Natural killer cell (primary cell): ENCODE data around the gene TPRG1. TPM values are rescaled to one million over a fixed set of nuclear protein-coding genes. Genes with fewer than 3 reads are reported as not detected.

Source experiments
- ATAC-seq, 3 donors: fragments of 150-1000 bp in 2 of 3; fragments of 200-7000 bp in 1 of 3; cut with Tn5 transposase; 1 replicate in 1 of 3; 2 replicates in 2 of 3; pipeline ENCODE4 v1.10.0; 2021; ENCODE audit warnings: mild to moderate bottlenecking in 2 of 3, moderate library complexity in 2 of 3
- DNase-seq, 2 donors: peaks; one replicate each; pipeline versions ENCODE4 v3.0.0 to v3.0.0-alpha.2; 2013 to 2021; ENCODE audit warnings: mixed read lengths in 1 of 2
- H3K27ac ChIP-seq: one replicate; pipeline ENCODE4 v1.5.1; 2013; ENCODE audit warnings: mild to moderate bottlenecking, low read length
- H3K27me3 ChIP-seq: one replicate; pipeline ENCODE4 v1.6.1; 2013; ENCODE audit warnings: low read length; ENCODE audit not compliant: control insufficient read depth, insufficient read depth
- H3K36me3 ChIP-seq: one replicate; pipeline ENCODE4 v1.6.1; 2013; ENCODE audit warnings: low read length; ENCODE audit not compliant: control insufficient read depth, insufficient read depth
- H3K4me1 ChIP-seq: one replicate; pipeline ENCODE4 v1.6.1; 2013; ENCODE audit warnings: low read length; ENCODE audit not compliant: control insufficient read depth, insufficient read depth
- H3K4me3 ChIP-seq: one replicate; pipeline ENCODE4 v1.5.1; 2013; ENCODE audit warnings: low read length
- H3K9me3 ChIP-seq: one replicate; pipeline ENCODE4 v1.6.1; 2013; ENCODE audit warnings: low read length; ENCODE audit not compliant: control insufficient read depth, insufficient read depth
- H3K27ac Mint-ChIP-seq, 2 donors: one replicate each; pipeline ENCODE4 v1.8.0; 2022; ENCODE audit warnings: mild to moderate bottlenecking in 2 of 2, mixed read lengths in 2 of 2, moderate library complexity in 1 of 2
- H3K27me3 Mint-ChIP-seq, 2 donors: one replicate each; pipeline ENCODE4 v1.8.0; 2022; ENCODE audit warnings: low read depth in 2 of 2, mixed read lengths in 2 of 2
- H3K36me3 Mint-ChIP-seq: one replicate; pipeline ENCODE4 v1.8.0; 2022; ENCODE audit warnings: mixed read lengths
- H3K4me1 Mint-ChIP-seq, 2 donors: one replicate each; pipeline ENCODE4 v1.8.0; 2022; ENCODE audit warnings: mixed read lengths in 2 of 2
- H3K4me3 Mint-ChIP-seq: one replicate; pipeline ENCODE4 v1.8.0; 2022; ENCODE audit warnings: mild to moderate bottlenecking, moderate library complexity, mixed read lengths
- H3K9me3 Mint-ChIP-seq, 2 donors: one replicate each; pipeline ENCODE4 v1.8.0; 2022; ENCODE audit warnings: mixed read lengths in 2 of 2
- CTCF ChIP-seq: fragments of 200-600 bp; IDR thresholded peaks from one replicate; pipeline ENCODE4 v1.8.0; 2022; ENCODE audit warnings: antibody characterized with exemption
- WGBS: methylation state at CpG from one replicate; pipeline ENCODE4 v1.1.7; 2013; ENCODE audit warnings: missing lambda C conversion rate; ENCODE audit not compliant: insufficient coverage; 5-methylcytosine and 5-hydroxymethylcytosine counted together
- intact Hi-C: fragments of 100-400 bp; cut with micrococcal nuclease; formaldehyde crosslinking; loops from one replicate; pipeline ENCODE4 v1.14.2; 2022
- total RNA-seq, 4 donors: library from RNA; stranded (reverse); fragments of 120-200 nt in 1 of 4; gene quantifications; one replicate each; pipeline versions ENCODE4 v1.2.3 to v1.2.4, GENCODE V29; 2013 to 2022

The TPRG1 gene
- total RNA-seq, 3 donors from 2014 or later (not counting 1 experiment from before 2014, with no cell fraction given): 1.3 to 4.6 (median 1.9) TPM

GRCh38 chr3:189275182-189275581 lies 103.4 kb downstream of the TPRG1 start:
- Histone ChIP-seq H3K4me1 (no peaks in the 10 kb centered on the region), H3K9me3 (no peaks in the 10 kb centered on the region), H3K36me3 (no peaks in the 10 kb centered on the region), H3K27me3 (no peaks in the 10 kb centered on the region), H3K4me3 (no peak overlapping the region), H3K27ac (no peak overlapping the region)
- intact Hi-C loops: no loop called here
- DNase-seq (no peak), ATAC-seq (no peak)
- Mint-ChIP-seq H3K9me3 (peaks cover 0 to 2% of the 10 kb centered on the region in 2 donors), H3K27me3 (peaks cover 0 to 8% of the 10 kb centered on the region in 2 donors), H3K4me3 (no peak overlapping the region), H3K36me3 (no peaks in the 10 kb centered on the region), H3K27ac (no peak overlapping the region), H3K4me1 (no peaks in the 10 kb centered on the region)
- 94% methylated on average over 2 of the region's 2 CpGs for WGBS
- no peak for TF ChIP-seq CTCF

GRCh38 chr3:189275852-189276251 lies 104.1 kb downstream of the TPRG1 start:
- H3K9me3 Mint-ChIP-seq: peaks cover 0 to 2% of the 10 kb centered on the region in 2 donors
- Histone ChIP-seq H3K4me3 (no peak overlapping the region), H3K27me3 (no peaks in the 10 kb centered on the region), H3K4me1 (no peaks in the 10 kb centered on the region), H3K9me3 (no peaks in the 10 kb centered on the region), H3K36me3 (no peaks in the 10 kb centered on the region), H3K27ac (no peak overlapping the region)
- no peak overlapping the region for H3K27ac Mint-ChIP-seq
- ATAC-seq (no peak), DNase-seq (no peak)
- no peaks in the 10 kb centered on the region for H3K36me3 Mint-ChIP-seq
- H3K4me3 Mint-ChIP-seq: no peak overlapping the region
- no peaks in the 10 kb centered on the region for H3K4me1 Mint-ChIP-seq
- WGBS: 96% methylated on average over 2 of the region's 2 CpGs
- H3K27me3 Mint-ChIP-seq: peaks cover 0 to 8% of the 10 kb centered on the region in 2 donors
- no peak for TF ChIP-seq CTCF
- intact Hi-C loops: no loop called here

GRCh38 chr3:189276444-189277219 lies 104.9 kb downstream of the TPRG1 start:
- no peaks in the 10 kb centered on the region for H3K27me3 ChIP-seq
- no peaks in the 10 kb centered on the region for H3K4me1 Mint-ChIP-seq
- no peaks in the 10 kb centered on the region for H3K36me3 Mint-ChIP-seq
- H3K9me3 ChIP-seq: no peaks in the 10 kb centered on the region
- no peak overlapping the region for H3K4me3 ChIP-seq
- TF ChIP-seq CTCF: no peak
- no peak for ATAC-seq
- H3K27ac Mint-ChIP-seq: no peak overlapping the region
- no peak overlapping the region for H3K27ac ChIP-seq
- no peak for DNase-seq
- no peak overlapping the region for H3K4me3 Mint-ChIP-seq
- H3K4me1 ChIP-seq: no peaks in the 10 kb centered on the region
- H3K27me3 Mint-ChIP-seq: peaks cover 0 to 8% of the 10 kb centered on the region in 2 donors
- H3K9me3 Mint-ChIP-seq: peaks cover 0 to 2% of the 10 kb centered on the region in 2 donors
- no CpG with 5 or more reads among the region's 5 CpGs for WGBS
- no peaks in the 10 kb centered on the region for H3K36me3 ChIP-seq
- intact Hi-C loops: no loop called here

- ATAC-seq (no peak), DNase-seq (no peak)
- Histone ChIP-seq H3K27ac (no peak overlapping the region), H3K27me3 (no peaks in the 10 kb centered on the region), H3K9me3 (no peaks in the 10 kb centered on the region), H3K4me1 (no peaks in the 10 kb centered on the region), H3K4me3 (no peak overlapping the region), H3K36me3 (no peaks in the 10 kb centered on the region)
- Mint-ChIP-seq H3K27ac (no peak overlapping the region), H3K9me3 (peaks cover 0 to 2% of the 10 kb centered on the region in 2 donors), H3K36me3 (no peaks in the 10 kb centered on the region), H3K27me3 (peaks cover 0 to 10% of the 10 kb centered on the region in 2 donors), H3K4me3 (no peak overlapping the region), H3K4me1 (no peaks in the 10 kb centered on the region)
- intact Hi-C loops: no loop called here
- no peak for TF ChIP-seq CTCF
- WGBS: 63% methylated on average over 3 of the region's 3 CpGs
Observed at GRCh38 chr3:189277711-189278110, 105.9 kb downstream of the TPRG1 start.
